BLaER1 treated with 17β-estradiol and CSF1 and Interleukin-3, amounts not matched to agents 10 nM and 100 nM (cell line): Measurements from ENCODE around the gene AUTS2.
"Not testable (repeated sequence)": the region's sequence is repeated elsewhere in the genome, so short reads cannot be mapped to it uniquely, and the experiment has no call there.

ENCODE experiments used
- H3K27ac ChIP-seq, 11 experiments: shearing (Covaris generic); formaldehyde crosslinking; 2 replicates each; pipeline ENCODE4 v1.8.1; 2022
- H3K27me3 ChIP-seq, 11 experiments: shearing (Covaris generic); formaldehyde crosslinking; 2 replicates each; pipeline ENCODE4 v1.8.1; 2022
- H3K36me3 ChIP-seq, 11 experiments: shearing (Covaris generic); formaldehyde crosslinking; 2 replicates each; pipeline ENCODE4 v1.8.1; 2022
- H3K4me1 ChIP-seq, 10 experiments: shearing (Covaris generic); formaldehyde crosslinking; 2 replicates each; pipeline ENCODE4 v1.8.1; 2022
- H3K4me2 ChIP-seq, 11 experiments: shearing (Covaris generic); formaldehyde crosslinking; 2 replicates each; pipeline ENCODE4 v1.8.1; 2022
- H3K4me3 ChIP-seq, 10 experiments: shearing (Covaris generic); formaldehyde crosslinking; 2 replicates each; pipeline ENCODE4 v1.8.1; 2022
- H3K9ac ChIP-seq, 11 experiments: shearing (Covaris generic); formaldehyde crosslinking; 2 replicates each; pipeline ENCODE4 v1.8.1; 2022
- H3K9me3 ChIP-seq, 11 experiments: shearing (Covaris generic); formaldehyde crosslinking; replicated peaks in 1 of 11; 2 replicates each; pipeline ENCODE4 v1.8.1; 2022
- H4K20me1 ChIP-seq, 11 experiments: shearing (Covaris generic); formaldehyde crosslinking; 2 replicates each; pipeline ENCODE4 v1.8.1; 2022
- Cebpa-rat ChIP-seq, 11 experiments: shearing (Covaris generic); IDR thresholded peaks; 2 replicates each; pipeline ENCODE4 v1.8.1; 2022

AUTS2 gene

DNA sequence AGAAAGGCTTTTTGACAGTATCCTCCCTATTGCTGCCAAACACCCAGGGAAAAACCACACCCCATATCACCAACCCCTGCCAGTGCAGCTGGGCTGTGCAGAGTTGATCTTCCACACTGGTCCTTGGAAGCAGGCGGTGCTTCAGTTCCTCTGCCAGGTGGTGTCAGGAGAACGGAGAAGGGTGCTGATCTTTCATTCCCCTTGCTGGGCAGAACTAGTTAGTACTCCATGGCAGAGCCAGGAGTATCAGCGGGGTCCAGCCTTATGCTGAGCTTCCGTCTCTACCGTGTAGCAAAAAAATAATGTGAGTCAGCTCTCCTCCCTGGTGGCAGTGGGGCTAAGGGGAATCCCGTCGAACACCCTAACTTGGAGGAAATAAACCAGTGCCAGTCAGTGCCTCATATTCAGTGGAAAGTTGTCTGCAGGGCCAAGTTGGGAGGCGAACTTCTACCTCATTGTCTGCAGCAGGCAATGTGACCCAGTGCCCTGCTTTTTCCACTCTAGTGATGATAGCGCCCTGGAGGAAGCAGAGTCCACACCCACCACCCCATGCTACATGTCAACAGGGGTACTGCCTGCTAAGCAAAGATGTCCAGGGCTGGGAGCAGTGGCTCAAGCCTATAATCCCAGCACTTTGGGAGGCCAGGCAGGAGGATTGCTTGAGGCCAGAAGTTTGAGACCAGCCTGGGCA, 175.4 kb downstream of the AUTS2 start:
- peak overlapping the region in 4 of 11 experiments; percentile 4 to 33 (median 22); a peak in 5 of 22 replicates for H3K4me2 ChIP-seq
- no peak overlapping the region for H3K27ac ChIP-seq
- no peaks in the 10 kb centered on the region; a peak in 1 of 22 replicates for H3K9me3 ChIP-seq
- H4K20me1 ChIP-seq: peaks cover 0 to 79% (median 35%) of the 10 kb centered on the region in 11 experiments; a peak in 11 of 22 replicates
- no peak for TF ChIP-seq Cebpa-rat (IDR thresholded peaks at IDR 0.05)
- H3K4me1 ChIP-seq: peaks cover 0 to 55% (median 27%) of the 10 kb centered on the region in 10 experiments; a peak in 18 of 20 replicates
- H3K36me3 ChIP-seq: peaks cover 0 to 28% (median 8%) of the 10 kb centered on the region in 11 experiments; a peak in 9 of 22 replicates
- H3K27me3 ChIP-seq: no peaks in the 10 kb centered on the region
- no peak overlapping the region for H3K4me3 ChIP-seq
- H3K9ac ChIP-seq: no peak overlapping the region

- peaks cover 0 to 79% (median 42%) of the 10 kb centered on the region in 11 experiments; a peak in 11 of 22 replicates for H4K20me1 ChIP-seq
Measured at GRCh38 chr7:69775231-69775771, 177.0 kb downstream of the AUTS2 start.

GRCh38 chr7:69776611-69777010, 178.3 kb downstream of the AUTS2 start:
- H3K27ac ChIP-seq: no peak overlapping the region; a peak in 1 of 22 replicates
- peaks cover 0 to 23% (median 4%) of the 10 kb centered on the region in 11 experiments; a peak in 8 of 22 replicates for H3K36me3 ChIP-seq
- no peak overlapping the region for H3K4me3 ChIP-seq
- H3K9ac ChIP-seq: no peak overlapping the region
- H3K4me1 ChIP-seq: peaks cover 0 to 44% (median 13%) of the 10 kb centered on the region in 10 experiments; a peak in 11 of 20 replicates
- H3K4me2 ChIP-seq: no peak overlapping the region
- H3K9me3 ChIP-seq: no peaks in the 10 kb centered on the region; a peak in 1 of 22 replicates
- no peak for TF ChIP-seq Cebpa-rat (IDR thresholded peaks at IDR 0.05)
- H3K27me3 ChIP-seq: no peaks in the 10 kb centered on the region
- H4K20me1 ChIP-seq: peaks cover 0 to 75% (median 46%) of the 10 kb centered on the region in 11 experiments; a peak in 11 of 22 replicates

More at GRCh38 chr7:69775231-69775771, 177.0 kb downstream of the AUTS2 start:
- Histone ChIP-seq H3K4me3 (no peak overlapping the region), H3K9me3 (no peaks in the 10 kb centered on the region; a peak in 1 of 22 replicates), H3K27ac (no peak overlapping the region), H3K36me3 (peaks cover 0 to 28% (median 8%) of the 10 kb centered on the region in 11 experiments; a peak in 9 of 22 replicates), H3K4me2 (no peak overlapping the region), H3K27me3 (no peaks in the 10 kb centered on the region), H3K4me1 (peaks cover 0 to 39% (median 13%) of the 10 kb centered on the region in 10 experiments; a peak in 12 of 20 replicates), H3K9ac (no peak overlapping the region)
- TF ChIP-seq Cebpa-rat (IDR thresholded peaks at IDR 0.05): no peak

DNA sequence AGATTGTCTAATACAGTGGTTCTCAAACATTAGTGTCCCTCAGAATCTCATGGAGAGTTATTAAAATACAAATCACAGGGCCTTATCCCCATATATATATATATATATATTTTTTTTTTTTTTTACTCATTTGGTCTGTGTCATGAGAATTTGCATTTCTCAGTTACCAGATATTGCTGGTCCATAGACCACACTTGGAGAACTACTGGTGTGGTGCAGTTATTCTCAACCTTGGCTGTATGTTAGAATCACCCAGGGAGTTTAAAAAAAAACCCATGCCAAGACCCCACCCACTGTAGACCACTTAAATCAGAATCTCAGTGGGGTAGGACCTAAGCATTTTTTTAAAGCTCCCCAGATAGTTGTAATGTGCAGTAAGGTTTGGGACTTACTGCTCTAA, 179.9 kb downstream of the AUTS2 start:
- Histone ChIP-seq H3K9ac (no peak overlapping the region), H4K20me1 (peaks cover 0 to 79% (median 38%) of the 10 kb centered on the region in 11 experiments; a peak in 11 of 22 replicates), H3K9me3 (peaks cover 0 to 6% (median 0%) of the 10 kb centered on the region in 11 experiments; a peak in 4 of 22 replicates), H3K4me2 (no peak overlapping the region), H3K27ac (no peak overlapping the region), H3K27me3 (no peaks in the 10 kb centered on the region), H3K4me1 (peaks cover 0 to 42% (median 11%) of the 10 kb centered on the region in 10 experiments; a peak in 11 of 20 replicates), H3K36me3 (peaks cover 0 to 12% (median 0%) of the 10 kb centered on the region in 11 experiments; a peak in 4 of 22 replicates), H3K4me3 (no peak overlapping the region)
- TF ChIP-seq Cebpa-rat (IDR thresholded peaks at IDR 0.05): no peak

GRCh38 chr7:69780379-69780778, 182.1 kb downstream of the AUTS2 start:
- no peaks in the 10 kb centered on the region for H3K27me3 ChIP-seq
- no peak overlapping the region for H3K27ac ChIP-seq
- peaks cover 0 to 14% (median 0%) of the 10 kb centered on the region in 11 experiments; a peak in 6 of 22 replicates for H3K36me3 ChIP-seq
- peaks cover 0 to 59% (median 24%) of the 10 kb centered on the region in 11 experiments; a peak in 10 of 22 replicates for H4K20me1 ChIP-seq
- H3K9me3 ChIP-seq: peaks cover 5 to 26% (median 19%) of the 10 kb centered on the region in 11 experiments
- H3K4me1 ChIP-seq: peaks cover 0 to 34% (median 6%) of the 10 kb centered on the region in 10 experiments; a peak in 8 of 20 replicates
- no peak overlapping the region for H3K4me3 ChIP-seq
- no peak overlapping the region for H3K4me2 ChIP-seq
- TF ChIP-seq Cebpa-rat (IDR thresholded peaks at IDR 0.05): no peak
- H3K9ac ChIP-seq: no peak overlapping the region

DNA sequence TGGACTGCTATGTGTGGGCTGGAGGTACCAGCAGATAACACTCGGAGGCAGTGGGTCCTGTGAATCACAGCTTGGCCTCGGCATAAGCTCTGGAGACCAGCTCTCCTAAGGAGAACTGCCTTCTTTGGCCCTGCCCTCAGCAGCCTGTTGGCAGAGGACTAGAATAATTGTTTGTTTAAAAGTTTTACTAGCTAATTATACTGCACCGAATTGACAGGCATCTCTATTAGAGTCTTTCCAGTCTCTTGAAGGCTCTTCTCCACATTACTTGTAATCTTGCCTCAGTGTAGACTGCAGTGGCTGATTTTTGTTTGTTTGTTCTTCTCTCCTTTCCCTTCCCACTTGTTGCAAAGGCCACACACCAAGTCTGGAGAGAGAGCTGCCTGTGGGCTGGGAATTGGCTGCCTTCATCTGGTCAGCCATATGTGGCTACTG, 183.2 kb downstream of the AUTS2 start:
- peaks cover 15 to 36% (median 28%) of the 10 kb centered on the region in 11 experiments for H3K9me3 ChIP-seq
- peaks cover 0 to 39% (median 7%) of the 10 kb centered on the region in 10 experiments; a peak in 9 of 20 replicates for H3K4me1 ChIP-seq
- no peak for TF ChIP-seq Cebpa-rat (IDR thresholded peaks at IDR 0.05)
- peaks cover 0 to 18% (median 6%) of the 10 kb centered on the region in 11 experiments; a peak in 8 of 22 replicates for H3K36me3 ChIP-seq
- peak overlapping the region in 3 of 11 experiments; percentile 1 to 13 (median 12); a peak in 2 of 22 replicates for H3K4me2 ChIP-seq
- H3K27ac ChIP-seq: no peak overlapping the region
- H4K20me1 ChIP-seq: peaks cover 0 to 59% (median 20%) of the 10 kb centered on the region in 11 experiments; a peak in 10 of 22 replicates
- no peak overlapping the region for H3K9ac ChIP-seq
- H3K4me3 ChIP-seq: no peak overlapping the region
- H3K27me3 ChIP-seq: no peaks in the 10 kb centered on the region

DNA sequence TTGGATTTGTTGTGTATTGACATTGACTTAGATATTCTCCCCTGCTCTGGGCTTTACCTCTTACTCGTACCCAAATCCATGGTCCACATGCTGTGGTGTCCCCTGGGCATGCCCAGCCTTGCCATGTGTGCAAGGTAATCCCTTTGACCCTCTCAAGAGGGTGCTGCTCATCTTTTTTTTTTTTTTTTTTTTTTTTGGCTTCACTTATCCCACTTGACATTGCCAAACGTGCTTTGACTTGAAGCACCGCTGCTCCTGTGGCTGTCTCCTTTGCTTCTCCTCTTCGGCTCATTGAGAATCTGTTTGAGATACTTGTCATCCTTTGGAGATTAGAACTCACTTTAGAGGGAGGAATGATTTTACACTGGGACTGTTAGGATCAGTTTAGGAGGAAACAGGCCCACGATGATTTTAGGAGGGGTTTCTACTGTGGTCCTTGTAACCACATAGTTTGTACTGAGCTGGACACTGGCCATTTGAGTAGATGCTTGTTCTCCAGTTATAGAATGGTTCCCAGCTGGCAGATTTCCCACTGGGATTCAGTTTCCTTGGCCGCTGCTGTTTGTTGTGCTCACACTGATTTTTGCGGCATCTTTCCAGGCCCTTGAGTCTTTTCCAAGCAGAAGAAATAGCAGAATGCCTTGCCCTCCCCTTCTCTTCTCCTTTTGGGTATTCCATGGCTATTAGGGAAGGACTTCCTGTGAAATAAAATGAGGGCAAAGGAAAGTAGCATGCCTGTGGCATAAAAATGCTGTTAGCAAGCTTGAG, 184.8 kb downstream of the AUTS2 start:
- Histone ChIP-seq H3K27ac (no peak overlapping the region), H4K20me1 (peaks cover 0 to 58% (median 18%) of the 10 kb centered on the region in 11 experiments; a peak in 14 of 22 replicates), H3K4me3 (no peak overlapping the region), H3K27me3 (no peaks in the 10 kb centered on the region), H3K4me1 (peaks cover under 1 to 43% (median 13%) of the 10 kb centered on the region in 10 experiments; a peak in 17 of 20 replicates), H3K36me3 (peaks cover 0 to 18% (median 6%) of the 10 kb centered on the region in 11 experiments; a peak in 8 of 22 replicates), H3K4me2 (no peak overlapping the region), H3K9ac (no peak overlapping the region), H3K9me3 (peaks cover 15 to 37% (median 28%) of the 10 kb centered on the region in 11 experiments)
- TF ChIP-seq Cebpa-rat (IDR thresholded peaks at IDR 0.05): no peak

- Histone ChIP-seq H3K4me2 (peak overlapping the region in 3 of 11 experiments; percentile 2 to 52 (median 46); a peak in 2 of 22 replicates), H4K20me1 (peaks cover 0 to 67% (median 27%) of the 10 kb centered on the region in 11 experiments; a peak in 14 of 22 replicates), H3K9me3 (peaks cover 15 to 37% (median 28%) of the 10 kb centered on the region in 11 experiments), H3K4me1 (peaks cover 6 to 52% (median 22%) of the 10 kb centered on the region in 10 experiments; a peak in 17 of 20 replicates), H3K36me3 (peaks cover 0 to 18% (median 6%) of the 10 kb centered on the region in 11 experiments; a peak in 8 of 22 replicates)
- H3K9ac ChIP-seq, H3K27ac ChIP-seq, H3K4me3 ChIP-seq, H3K27me3 ChIP-seq: not testable (repeated sequence)
Measured at GRCh38 chr7:69786130-69786529, 187.9 kb downstream of the AUTS2 start.
